K562 (cell line): ENCODE measurements around the gene PDZRN3. TPM values are rescaled to one million over a fixed set of nuclear protein-coding genes. Genes with fewer than 3 reads are reported as not detected.

Experiments used
- ATAC-seq: fragments of 200-7000 bp; cut with Tn5 transposase; 3 replicates; pipeline ENCODE4 v1.9.1; 2020; ENCODE audit warnings: moderate library complexity
- BruUV-seq: library from RNA; stranded (reverse); fragments of 400-500 nt; replicated peaks from 2 replicates; lab custom pipeline; 2021; lab: Mats Ljungman, UMichigan
- CTCF ChIA-PET: fragments of 300-600 bp; formaldehyde crosslinking; extraction: SDS; loops from one replicate; lab custom pipeline; 2021; ENCODE audit warnings: low intra/inter-chr PET ratio; lab: Yijun Ruan, JAX
- POLR2A ChIA-PET: fragments of 300-600, 350-650 bp; sonication (Branson Sonifier 250); formaldehyde crosslinking; extraction: SDS; loops from one replicate; lab custom pipeline; 2021; ENCODE audit warnings: antibody characterized with exemption, inconsistent platforms; lab: Yijun Ruan, JAX
- DNase-seq, 4 experiments: peaks; one replicate each; pipeline versions ENCODE4 v3.0.0 to v3.0.0-alpha.2; 2011 to 2018; ENCODE audit warnings: low spot score in 3 of 4, mixed read lengths in 3 of 4; ENCODE audit errors: extremely low read depth in 1 of 4
- FAIRE-seq: peaks from 2 replicates; lab custom pipeline; 2011; peaks lifted over from hg19 to GRCh38; lab: Jason Lieb, UNC
- H2AFZ ChIP-seq: 2 replicates; pipeline ENCODE4 v1.6.0; 2011; ENCODE audit warnings: low read depth, low read length, control low read depth, inconsistent platforms
- H3K27ac ChIP-seq: fragments of 200-600 bp; 3 replicates; pipeline ENCODE4 v1.8.0; 2011; ENCODE audit warnings: low read depth, mild to moderate bottlenecking, control low read depth, inconsistent platforms, low read length, moderate library complexity, mixed read lengths; ENCODE audit errors: extremely low read depth
- H3K27me3 ChIP-seq, 2 experiments: fragments of 300-600 bp in 1 of 2; 2 replicates in 1 of 2; 3 replicates in 1 of 2; pipeline versions ENCODE4 v1.6.0 to v1.8.0; 2011; ENCODE audit warnings: inconsistent platforms in 2 of 2, low read length in 2 of 2, mild to moderate bottlenecking in 1 of 2, mixed read lengths in 1 of 2, moderate library complexity in 1 of 2; ENCODE audit not compliant: control insufficient read depth in 2 of 2, insufficient read depth in 2 of 2
- H3K36me3 ChIP-seq: fragments of 300-600 bp; 3 replicates; pipeline ENCODE4 v1.8.0; 2011; ENCODE audit warnings: mild to moderate bottlenecking, low read length, inconsistent platforms; ENCODE audit not compliant: control insufficient read depth, insufficient read depth
- H3K4me1 ChIP-seq, 2 experiments: fragments of 200-600 bp in 1 of 2; replicated peaks in 1 of 2; 2 replicates in 1 of 2; 3 replicates in 1 of 2; pipeline versions ENCODE4 v1.5.1 to v1.8.0; 2011; ENCODE audit warnings: inconsistent platforms in 2 of 2, low read length in 2 of 2, mild to moderate bottlenecking in 1 of 2, mixed read lengths in 1 of 2, moderate library complexity in 1 of 2; ENCODE audit not compliant: control insufficient read depth in 2 of 2, insufficient read depth in 2 of 2
- H3K4me2 ChIP-seq: 2 replicates; pipeline ENCODE4 v1.6.1; 2011; ENCODE audit warnings: low read length, control low read depth, inconsistent platforms, mixed read lengths; ENCODE audit not compliant: insufficient read depth
- H3K4me3 ChIP-seq: fragments of 200-600 bp; sonication (generic), shearing (Covaris generic); 2 replicates; pipeline ENCODE4 v1.5.1; 2016; ENCODE audit warnings: control low read depth, inconsistent platforms
- H3K79me2 ChIP-seq: fragments of 200-600 bp; 3 replicates; pipeline ENCODE4 v1.8.0; 2011; ENCODE audit warnings: low read length, inconsistent platforms; ENCODE audit not compliant: control insufficient read depth, insufficient read depth
- H3K9ac ChIP-seq, 2 experiments: 2 replicates each; pipeline versions ENCODE4 v1.6.0 to v1.6.1; 2011; ENCODE audit warnings: low read depth in 2 of 2, low read length in 2 of 2, control low read depth in 1 of 2, inconsistent platforms in 1 of 2, mild to moderate bottlenecking in 1 of 2, mixed read lengths in 1 of 2; ENCODE audit not compliant: insufficient read depth in 1 of 2
- H3K9me1 ChIP-seq: one replicate; pipeline ENCODE4 v1.6.0; 2011; ENCODE audit warnings: inconsistent platforms, mild to moderate bottlenecking, low read length, moderate library complexity; ENCODE audit not compliant: control insufficient read depth, insufficient read depth
- H3K9me3 ChIP-seq: replicated peaks from 2 replicates; pipeline ENCODE4 v1.5.1; 2011; ENCODE audit warnings: low read depth, low read length, inconsistent platforms; ENCODE audit not compliant: control insufficient read depth, insufficient read depth
- H4K20me1 ChIP-seq: replicated peaks from 2 replicates; pipeline ENCODE4 v1.6.1; 2011; ENCODE audit warnings: low read length, inconsistent platforms, mixed read lengths; ENCODE audit not compliant: control insufficient read depth, insufficient read depth
- ATF1 ChIP-seq, 2 experiments: fragments of 450-650 bp in 1 of 2; IDR thresholded peaks; 2 replicates each; pipeline ENCODE4 v1.6.1; 2016; ENCODE audit warnings: missing compliant biosample characterization in 1 of 2, missing genetic modification characterization in 1 of 2
- EP300 ChIP-seq: IDR thresholded peaks from 2 replicates; pipeline ENCODE4 v1.6.1; 2012; ENCODE audit warnings: low read length, improper control_type of control experiment
- ERF ChIP-seq: fragments of 450-650 bp; formaldehyde crosslinking; IDR thresholded peaks from 2 replicates; pipeline ENCODE4 v1.4.0; 2020; ENCODE audit warnings: mild to moderate bottlenecking, mixed read lengths
- FOSL1 ChIP-seq: fragments of 200-800 bp; sonication (Bioruptor generic); conservative IDR thresholded peaks from 2 replicates; pipeline ENCODE4 v1.6.1; 2016; ENCODE audit warnings: missing genetic modification characterization, missing compliant biosample characterization
- MTA3 ChIP-seq: fragments of 450-650 bp; formaldehyde crosslinking; IDR thresholded peaks from 2 replicates; pipeline ENCODE4 v1.6.1; 2017; ENCODE audit warnings: mild to moderate bottlenecking, borderline replicate concordance
- NELFE ChIP-seq: IDR thresholded peaks from 2 replicates; pipeline ENCODE4 v1.6.1; 2011; ENCODE audit warnings: mild to moderate bottlenecking; ENCODE audit not compliant: insufficient read depth, insufficient read length
- OTX1 ChIP-seq: fragments of 450-650 bp; formaldehyde crosslinking; IDR thresholded peaks from 2 replicates; pipeline ENCODE4 v1.4.0; 2022; ENCODE audit warnings: mild to moderate bottlenecking
- PHB2 ChIP-seq: fragments of 450-650 bp; IDR thresholded peaks from 2 replicates; pipeline ENCODE4 v1.6.1; 2017; ENCODE audit warnings: low read depth
- POLR2AphosphoS5 ChIP-seq: IDR thresholded peaks from 2 replicates; pipeline ENCODE4 v1.6.1; 2011; ENCODE audit warnings: mild to moderate bottlenecking, low read depth, low read length, moderate library complexity; ENCODE audit not compliant: control insufficient read depth, insufficient read depth
- THRA ChIP-seq: fragments of 450-650 bp; IDR thresholded peaks from 2 replicates; pipeline ENCODE4 v1.6.1; 2017; ENCODE audit warnings: mild to moderate bottlenecking, moderate library complexity
- ZEB2 ChIP-seq: fragments of 450-650 bp; IDR thresholded peaks from 2 replicates; pipeline ENCODE4 v1.6.1; 2016
- ZNF407 ChIP-seq: fragments of 450-650 bp; IDR thresholded peaks from 2 replicates; pipeline ENCODE4 v1.6.1; 2016; ENCODE audit warnings: low read depth
- WGBS: fragments of 100-300 bp; shearing (Covaris generic); methylation state at CpG from one replicate; pipeline ENCODE4 v1.1.6; 2016; ENCODE audit warnings: low coverage, mixed read lengths; ENCODE audit not compliant: insufficient coverage; ENCODE audit errors: missing lambda C conversion rate; 5-methylcytosine and 5-hydroxymethylcytosine counted together
- in situ Hi-C: fragments of 300-500 bp; cut with MboI; formaldehyde crosslinking; loops from 4 replicates; pipeline ENCODE4 v1.15.0; 2018; ENCODE audit warnings: inconsistent platforms, mixed read lengths
- intact Hi-C: fragments of 100-400 bp; cut with micrococcal nuclease; formaldehyde crosslinking; loops from 2 replicates; pipeline ENCODE4 v1.14.2; 2022
- polyA plus RNA-seq, 8 experiments: library from polyadenylated mRNA; depleted of rRNA in 4 of 8; stranded (reverse) in 5 of 8; unstranded in 3 of 8; fragments of >200 nt; fragmentation: Nextera tagmentation in 2 of 8; fragmentation: Illumina TruSeq in 1 of 8; extraction: Ambion mirVana in 2 of 8; extraction: Trizol in 1 of 8; gene quantifications; 2 replicates each; pipeline versions ENCODE4 v1.2.1 to v1.2.3, GENCODE V29; 2011 to 2014; ENCODE audit warnings: inconsistent platforms in 1 of 8, missing spikeins in 1 of 8
- total RNA-seq, 7 experiments: library from RNA; depleted of rRNA in 6 of 7; stranded (reverse); fragments of >200 nt in 6 of 7; fragmentation: Illumina TruSeq in 2 of 7; extraction: Trizol in 2 of 7; gene quantifications; 2 replicates each; pipeline versions ENCODE4 v1.2.1 to v1.2.3, GENCODE V29; 2011 to 2021; ENCODE audit warnings: low replicate concordance in 1 of 7

PDZRN3 gene
- total and polyA plus RNA-seq, 9 of the 15 experiments (the other 6 are each of a cell fraction or from before 2014, with no cell fraction given) = 0.16 TPM; not detected in 8

GRCh38 chr3:73471986-73472787 is 152.6 kb downstream of the PDZRN3 start:
- H3K9ac ChIP-seq = no peak overlapping the region
- POLR2A ChIA-PET = no interaction called here
- no peak for ATAC-seq
- no peak for TF ChIP-seq FOSL1 (tag)
- no peak for TF ChIP-seq OTX1
- TF ChIP-seq POLR2AphosphoS5 = no peak
- no peak for TF ChIP-seq ERF (CRISPR knock-in tag)
- no peak for TF ChIP-seq ZNF407
- no peak for TF ChIP-seq EP300
- no peak for TF ChIP-seq ZEB2
- TF ChIP-seq NELFE = no peak
- TF ChIP-seq THRA = no peak
- no peak for TF ChIP-seq PHB2
- no peak for TF ChIP-seq MTA3
- no peak for TF ChIP-seq ATF1 (CRISPR knock-in tag; IDR thresholded peaks at IDR 0.05)
- no peak for TF ChIP-seq ATF1 (tag; IDR thresholded peaks at IDR 0.05)

More at GRCh38 chr3:73471986-73472787, 152.6 kb downstream of the PDZRN3 start:
- no peak for DNase-seq
- Histone ChIP-seq H3K79me2 (no peaks in the 10 kb centered on the region), H3K27me3 (no peaks in the 10 kb centered on the region; a peak in 1 of 5 replicates), H3K4me3 (no peak overlapping the region), H3K9me3 (no peaks in the 10 kb centered on the region), H3K36me3 (no peaks in the 10 kb centered on the region), H3K27ac (no peak overlapping the region), H3K4me2 (no peak overlapping the region), H3K9me1 (no peaks in the 10 kb centered on the region), H2AFZ (no peak overlapping the region), H4K20me1 (no peaks in the 10 kb centered on the region), H3K4me1 (no peaks in the 10 kb centered on the region)
- no TSS peak for BruUV-seq
- CTCF ChIA-PET = no interaction called here
- no peak for FAIRE-seq
- in situ Hi-C loops = no loop called here
- whole genome bisulfite sequencing = 0% methylated on average over 6 of the region's 8 CpGs
- intact Hi-C loops = no loop called here
